GM19468 (cell line): ENCODE data around the gene IKZF1.

ENCODE experiments used
- ATAC-seq: cut with Tn5 transposase; IDR thresholded peaks from one replicate; pipeline ENCODE4 v1.9.1; 2021; ENCODE audit warnings: mild to moderate bottlenecking, moderate library complexity, moderate number of reproducible peaks; ENCODE audit not compliant: unreplicated experiment; ENCODE audit errors: extremely low read depth

Gene IKZF1

GRCh38 chr7:50282813-50283605 is 21.5 kb upstream of the IKZF1 start:
- no peak for ATAC-seq

GRCh38 chr7:50283731-50284130 is 20.8 kb upstream of the IKZF1 start:
- no peak for ATAC-seq

GRCh38 chr7:50284296-50284695 is 20.2 kb upstream of the IKZF1 start:
- ATAC-seq: no peak

- ATAC-seq: no peak
Measured at GRCh38 chr7:50285269-50285668, 19.2 kb upstream of the IKZF1 start.

- no peak for ATAC-seq
Measured at GRCh38 chr7:50287129-50287528, 17.4 kb upstream of the IKZF1 start.

GRCh38 chr7:50292165-50292757 is 12.3 kb upstream of the IKZF1 start:
- no peak for ATAC-seq

- no peak for ATAC-seq
Measured at GRCh38 chr7:50292763-50293162, 11.8 kb upstream of the IKZF1 start.

GRCh38 chr7:50293509-50294179 is 10.9 kb upstream of the IKZF1 start:
- peak; percentile 58 for ATAC-seq

- ATAC-seq: no peak
Measured at GRCh38 chr7:50295133-50295532, 9.4 kb upstream of the IKZF1 start.

- ATAC-seq: no peak
Measured at GRCh38 chr7:50296799-50297198, 7.7 kb upstream of the IKZF1 start.

GRCh38 chr7:50298811-50299562 is 5.5 kb upstream of the IKZF1 start:
- ATAC-seq: no peak

GRCh38 chr7:50300336-50300735 is 4.2 kb upstream of the IKZF1 start:
- ATAC-seq: no peak

- ATAC-seq: no peak
Measured at GRCh38 chr7:50302486-50303334, 1.8 kb upstream of the IKZF1 start.

- no peak for ATAC-seq
Measured at GRCh38 chr7:50303335-50304128, 984 bp upstream of the IKZF1 start.

GRCh38 chr7:50304911-50305582 is 531 bp downstream of the IKZF1 start:
- ATAC-seq: no peak

GRCh38 chr7:50305583-50306493 is 1.3 kb downstream of the IKZF1 start:
- ATAC-seq: no peak
